NK-92 (cell line): ENCODE data around the gene PPP1R9A.

Source experiments
- DNase-seq: peaks from one replicate; lab custom pipeline; 2025; ENCODE audit not compliant: unreplicated experiment; lab: John Stamatoyannopoulos, UW

PPP1R9A gene

DNA sequence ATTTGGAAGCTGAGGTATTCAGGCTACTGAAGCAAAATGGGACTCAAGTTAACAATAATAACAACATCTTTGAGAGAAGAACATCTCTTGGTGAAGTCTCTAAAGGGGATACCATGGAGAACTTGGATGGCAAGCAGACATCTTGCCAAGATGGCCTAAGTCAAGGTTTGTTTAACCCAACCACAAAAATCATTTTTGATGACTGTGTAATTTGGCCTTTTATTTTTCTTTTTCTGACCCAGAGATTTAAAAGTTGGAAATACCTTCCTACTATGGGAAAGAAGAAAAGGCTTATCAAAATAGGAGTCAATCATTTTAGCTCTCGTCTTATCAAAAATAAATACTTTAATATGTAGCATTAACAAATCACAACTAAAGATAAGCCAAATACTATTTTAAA is 344.6 kb downstream of the PPP1R9A start:
- DNase-seq, result no peak

DNA sequence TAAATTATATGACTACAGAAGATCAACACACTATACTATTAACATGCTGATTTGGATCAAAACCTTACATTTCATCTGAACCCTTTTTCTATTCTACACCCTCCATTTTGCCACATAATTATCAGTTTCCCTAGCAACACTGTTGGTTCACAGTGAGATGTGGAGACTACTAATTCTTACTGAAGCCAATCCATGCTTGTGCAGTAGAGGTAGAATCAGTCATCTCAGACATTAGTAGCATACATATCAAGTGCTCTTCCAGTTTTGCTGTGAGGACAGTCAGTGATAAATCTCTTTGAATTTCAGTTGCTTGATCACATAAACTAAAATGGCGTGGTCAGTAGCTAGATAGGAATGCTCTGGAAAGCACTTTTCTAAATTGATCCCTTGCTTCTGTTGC is 346.6 kb downstream of the PPP1R9A start:
- no peak for DNase-seq

DNA sequence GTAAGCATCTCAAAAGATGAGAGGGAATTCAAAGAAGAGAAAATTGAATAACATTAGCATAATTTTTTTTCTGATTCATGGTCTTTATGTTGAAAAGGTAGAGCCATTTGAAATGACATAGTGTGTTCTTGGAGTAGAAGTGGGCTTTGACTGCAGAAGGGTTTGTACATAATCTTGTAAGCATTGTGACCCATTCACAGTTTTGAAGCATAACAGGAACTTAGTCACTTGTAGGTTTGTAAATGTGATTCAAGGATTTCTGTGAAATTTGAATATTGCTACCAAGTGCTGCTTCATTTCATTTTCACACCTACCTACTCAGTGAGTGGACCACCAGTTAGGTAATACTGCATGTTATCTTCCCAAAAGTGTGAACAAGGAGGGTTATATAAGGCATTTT is 348.3 kb downstream of the PPP1R9A start:
- DNase-seq, result no peak

DNA sequence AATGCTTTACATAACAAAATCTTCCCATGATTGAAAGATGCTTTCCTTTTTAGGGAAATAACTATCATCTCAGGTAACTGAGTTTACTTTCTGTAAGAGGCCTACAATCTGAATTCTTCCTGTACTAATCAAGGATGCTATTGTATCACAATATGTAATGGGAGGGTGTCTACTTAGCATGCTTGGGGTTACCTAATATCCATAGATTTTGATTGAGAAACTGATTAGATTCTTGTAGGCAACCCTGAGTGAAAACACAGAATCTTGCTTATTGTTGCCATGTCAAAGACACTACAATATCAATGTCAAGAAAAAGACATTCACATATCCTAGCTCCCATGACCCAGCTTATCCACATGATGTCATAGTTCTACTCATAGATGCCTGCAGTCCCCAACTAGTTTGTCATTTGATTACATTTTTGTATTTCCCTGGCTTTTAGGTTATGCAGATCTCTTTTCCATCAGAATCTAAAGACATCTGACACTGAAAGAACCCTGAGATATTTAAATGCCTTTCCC is 354.6 kb downstream of the PPP1R9A start:
- DNase-seq, result no peak

DNA sequence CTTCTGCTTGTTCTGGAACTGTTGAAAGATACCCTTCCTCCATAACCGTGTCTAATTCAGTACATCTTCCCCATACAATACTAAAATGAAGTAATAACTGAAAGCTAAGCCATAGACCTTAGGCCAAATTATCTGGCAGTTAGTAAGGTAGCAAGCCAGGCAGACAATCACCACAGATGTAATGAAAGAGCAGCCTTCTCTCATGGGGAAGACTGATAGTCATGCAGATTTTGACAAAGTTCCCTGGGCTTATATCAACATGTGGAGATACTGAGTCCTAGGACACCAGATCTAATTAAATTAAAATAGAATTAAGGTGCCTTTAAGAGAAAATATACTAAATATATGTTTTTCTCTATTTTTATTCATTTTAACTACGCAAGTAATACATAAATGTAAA is 355.5 kb downstream of the PPP1R9A start:
- no peak for DNase-seq

DNA sequence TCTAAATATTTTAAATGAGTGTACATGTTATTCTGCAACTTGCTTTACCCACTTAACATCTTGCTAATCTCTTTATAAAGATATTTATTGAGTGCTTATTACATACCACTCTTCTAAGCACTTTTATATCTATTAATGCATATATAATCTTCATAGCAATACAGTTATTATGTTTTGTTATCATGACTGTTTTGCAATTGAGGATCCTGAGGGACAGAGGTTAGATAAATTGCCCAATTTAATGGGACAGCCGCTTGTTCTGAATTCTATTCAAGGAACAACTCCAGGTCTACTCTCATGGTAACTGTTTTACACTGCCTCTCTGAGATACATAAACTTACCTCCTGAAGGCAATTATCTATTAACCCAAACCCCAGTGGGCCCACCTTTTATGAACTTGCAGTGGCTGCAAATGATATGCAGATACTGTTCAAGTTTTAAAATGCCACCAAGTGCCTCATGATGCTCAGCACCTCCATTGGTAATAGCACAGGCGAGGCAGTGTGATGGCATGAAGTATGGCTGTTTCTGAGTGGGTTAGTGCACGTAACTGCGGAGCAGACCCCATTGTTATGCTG is 356.5 kb downstream of the PPP1R9A start:
- DNase-seq, result no peak

DNA sequence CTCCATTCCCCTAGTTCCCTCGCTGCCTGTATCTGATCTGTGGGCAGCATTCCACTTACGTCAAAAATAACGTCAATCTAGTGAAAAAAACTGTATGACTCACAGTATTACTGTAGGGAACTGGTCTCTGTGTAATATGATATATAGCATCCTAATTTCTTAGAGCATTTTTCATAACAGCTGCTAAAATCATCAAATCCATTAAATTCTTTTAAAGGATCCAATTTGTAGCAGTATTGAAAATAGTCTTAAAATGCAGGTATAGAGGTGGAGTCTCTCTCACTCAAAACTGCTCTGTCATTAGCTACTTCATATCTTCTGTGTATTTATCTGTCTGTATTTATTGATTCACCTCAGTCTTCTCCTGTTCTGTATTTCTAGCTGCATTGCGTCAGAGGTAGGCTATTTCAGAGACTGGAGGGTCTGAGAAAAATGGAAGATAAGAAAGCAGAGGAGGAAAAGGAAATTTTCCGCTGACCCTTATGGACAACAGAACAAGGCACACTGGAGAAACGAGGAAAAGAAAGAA is 357.0 kb downstream of the PPP1R9A start:
- no peak for DNase-seq

DNA sequence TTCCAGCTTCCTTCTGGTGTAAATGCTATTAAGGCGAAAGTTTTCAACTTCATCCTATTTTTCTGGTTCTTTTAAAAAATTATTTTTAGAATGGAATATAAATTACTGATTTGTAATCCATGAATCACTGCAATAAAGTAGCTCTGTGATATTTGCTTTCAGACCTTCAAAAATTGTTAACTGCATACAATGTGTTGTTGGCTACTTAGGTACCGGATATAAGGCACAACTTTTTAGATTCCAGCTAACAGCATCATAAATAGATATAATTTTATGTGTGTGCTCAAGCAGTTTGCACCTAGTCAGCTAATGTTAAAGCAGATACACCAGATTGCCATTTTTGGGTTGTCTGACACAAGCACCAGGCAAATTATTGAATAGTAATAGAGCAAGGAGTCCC is 358.2 kb downstream of the PPP1R9A start:
- no peak for DNase-seq

DNA sequence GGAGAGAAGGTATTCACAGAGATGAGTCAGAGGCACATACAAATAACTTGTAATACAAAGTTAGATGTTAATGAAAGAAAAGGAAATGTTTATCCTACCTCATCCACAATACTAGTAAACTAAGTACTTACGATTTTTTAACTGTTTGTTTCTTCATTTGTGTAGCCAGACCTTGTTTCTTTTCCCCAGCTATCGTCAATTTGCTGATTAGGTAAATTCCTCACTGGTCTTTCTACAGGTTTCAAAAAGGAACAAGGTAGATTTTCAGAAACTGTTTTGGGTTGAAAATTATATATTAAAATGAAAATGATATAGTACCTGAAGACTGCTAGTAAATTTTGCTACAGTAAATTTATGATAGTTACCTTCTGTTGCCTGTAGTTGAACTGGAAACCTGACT is 360.4 kb downstream of the PPP1R9A start:
- no peak for DNase-seq

DNA sequence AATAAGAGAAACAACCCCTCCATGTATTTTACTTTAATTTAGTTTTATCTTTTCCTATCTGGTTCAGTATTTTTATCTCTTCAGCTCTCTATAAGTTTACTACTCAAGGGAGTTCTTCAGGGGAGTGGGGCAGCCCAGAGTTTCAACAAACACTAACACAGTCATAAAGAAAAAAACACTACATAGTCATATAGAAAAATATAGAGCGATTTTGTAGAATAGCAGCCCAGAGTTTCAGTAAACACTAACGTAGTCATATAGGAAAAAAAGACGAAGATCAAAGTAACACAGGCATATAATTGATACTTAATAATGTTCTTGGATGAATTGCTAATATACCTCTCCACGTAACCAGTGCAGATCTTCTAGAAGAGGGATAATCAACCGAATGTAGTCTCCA is 362.2 kb downstream of the PPP1R9A start:
- DNase-seq, result no peak

DNA sequence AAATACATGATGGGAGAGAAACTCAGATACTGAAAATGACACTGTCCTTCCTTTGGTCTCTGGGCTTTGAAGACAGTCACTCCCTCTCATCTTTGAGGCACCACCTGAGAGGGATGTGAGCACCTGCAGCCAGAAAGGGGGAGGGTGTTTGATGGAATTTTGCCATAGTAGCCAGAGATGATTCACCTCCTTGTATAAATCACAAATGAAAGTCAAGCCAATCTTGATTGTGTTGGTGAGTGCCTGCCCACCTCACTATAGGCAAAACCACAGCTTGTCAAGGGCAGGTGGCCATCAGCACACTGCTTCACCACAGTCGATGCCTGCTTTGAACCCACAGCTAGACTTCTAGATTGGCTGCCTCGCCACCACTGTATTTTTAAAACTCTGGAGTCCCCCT is 368.7 kb downstream of the PPP1R9A start:
- DNase-seq, result no peak

DNA sequence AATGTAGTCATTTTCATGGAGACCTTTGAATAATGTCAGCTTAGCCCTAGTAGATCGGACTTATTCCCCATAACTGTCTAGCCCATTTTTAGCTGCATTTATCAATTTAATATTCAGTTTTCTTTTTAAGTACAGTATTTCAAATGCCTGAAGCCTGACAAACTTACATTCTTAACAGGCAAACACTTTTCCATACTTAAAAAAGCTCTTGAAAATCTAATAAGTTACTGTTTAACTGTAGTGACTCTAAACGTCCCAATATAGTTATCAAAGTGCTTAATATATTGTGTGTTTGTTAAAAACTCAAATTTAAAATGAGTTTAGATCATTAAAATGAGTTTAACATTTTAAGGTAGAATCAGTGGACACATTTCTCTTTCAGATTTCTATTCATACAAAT is 372.0 kb downstream of the PPP1R9A start:
- no peak for DNase-seq

DNA sequence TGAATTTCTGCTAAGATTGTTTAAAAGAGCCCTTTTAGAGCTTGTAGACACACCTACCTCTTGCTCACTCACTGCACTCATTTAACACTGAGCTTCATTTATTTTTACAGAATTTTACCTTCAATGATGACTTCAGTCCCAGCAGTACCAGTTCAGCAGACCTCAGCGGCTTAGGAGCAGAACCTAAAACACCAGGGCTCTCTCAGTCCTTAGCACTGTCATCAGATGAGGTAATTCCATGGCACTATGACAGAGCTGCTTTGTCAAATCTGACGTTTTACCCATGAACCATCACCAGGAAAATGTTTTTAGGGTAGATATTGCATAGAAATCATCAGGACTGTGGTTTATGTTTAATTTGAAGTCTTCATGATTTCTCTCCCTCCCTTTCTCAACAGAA is 378.7 kb downstream of the PPP1R9A start:
- no peak for DNase-seq

DNA sequence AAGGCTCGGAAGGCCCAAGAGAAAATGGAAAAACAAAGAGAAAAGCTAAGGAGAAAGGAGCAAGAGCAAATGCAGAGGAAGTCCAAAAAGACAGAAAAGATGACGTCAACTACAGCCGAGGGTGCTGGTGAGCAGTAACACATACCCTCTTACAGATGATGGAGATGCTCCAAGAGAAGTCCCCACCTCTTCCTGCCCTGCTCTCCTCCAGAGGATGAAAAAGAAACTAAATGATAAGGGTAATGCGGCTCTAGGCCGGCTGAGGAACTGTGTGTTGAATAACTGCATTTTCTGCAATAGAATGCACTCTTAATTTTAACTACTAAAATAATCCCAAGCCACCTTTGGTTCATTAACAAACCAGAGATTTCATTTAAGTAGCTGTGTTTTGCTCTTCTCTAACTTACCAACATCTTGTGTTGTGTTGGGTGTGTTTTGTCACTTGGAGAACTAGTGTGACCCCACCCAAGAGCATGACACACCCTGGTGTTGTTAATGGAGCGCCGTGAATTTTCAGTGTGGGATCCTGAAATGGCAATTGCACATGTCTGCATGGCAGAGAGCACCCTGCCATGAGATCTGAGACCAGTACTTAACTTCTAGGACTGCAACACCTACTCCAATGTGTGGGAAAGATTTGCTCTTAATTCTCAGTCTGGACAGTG is 382.9 kb downstream of the PPP1R9A start:
- no peak for DNase-seq

DNA sequence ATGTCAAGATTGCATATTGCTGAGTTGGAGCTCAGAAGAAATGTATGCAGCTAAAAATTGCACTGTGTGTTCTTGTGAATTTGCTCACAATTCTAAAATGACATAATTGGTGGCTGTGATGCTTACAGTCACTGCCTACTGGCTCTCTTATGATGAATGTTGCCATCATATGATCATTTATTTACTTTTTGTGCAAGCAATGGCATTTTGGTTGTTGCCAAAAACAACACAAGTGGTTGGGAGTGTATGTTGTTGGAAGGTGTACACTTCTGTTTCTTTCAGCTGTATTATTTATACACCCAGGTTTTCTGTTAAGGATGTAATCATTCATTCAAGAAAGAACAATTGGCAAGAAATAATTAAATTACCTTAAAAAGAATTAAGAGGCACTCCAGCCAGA is 388.0 kb downstream of the PPP1R9A start:
- DNase-seq, result no peak

DNA sequence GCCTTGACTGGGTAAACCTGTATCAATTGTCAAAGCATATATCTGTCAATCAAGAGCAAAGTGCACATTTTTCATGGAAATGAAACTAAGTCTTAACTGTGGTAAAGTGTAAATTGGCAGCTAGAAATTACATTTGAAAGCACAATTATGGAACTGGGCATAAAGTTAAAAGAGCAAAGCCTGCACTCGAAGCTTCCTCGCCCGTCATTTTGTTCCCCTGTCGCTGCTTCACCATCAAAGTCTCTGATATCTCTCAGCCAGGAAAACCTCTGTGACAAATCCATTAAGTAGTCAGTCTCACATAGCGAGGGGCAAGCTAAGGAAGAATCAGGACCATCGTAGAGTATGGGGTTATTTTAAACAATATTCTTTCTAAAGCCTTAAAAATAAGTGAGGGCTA is 389.1 kb downstream of the PPP1R9A start:
- no peak for DNase-seq

DNA sequence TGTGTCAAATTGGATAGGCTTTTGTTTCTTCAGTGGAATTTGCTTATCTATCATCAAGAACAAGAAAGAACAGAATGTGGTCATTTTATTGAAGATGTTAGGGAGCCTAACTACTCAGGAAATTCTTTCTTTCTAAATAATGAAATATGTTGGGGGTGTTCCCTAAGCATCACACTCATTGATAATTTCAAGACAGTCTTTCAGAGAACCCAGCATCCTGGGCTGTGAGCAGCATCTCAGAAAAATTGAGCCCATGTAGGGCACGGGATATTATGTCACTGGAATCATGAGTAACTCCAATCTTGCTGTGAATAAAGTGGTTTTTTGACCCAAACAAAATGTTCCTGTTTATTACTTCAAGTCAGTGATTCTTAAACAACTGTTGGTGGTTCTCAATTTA is 389.6 kb downstream of the PPP1R9A start:
- no peak for DNase-seq

DNA sequence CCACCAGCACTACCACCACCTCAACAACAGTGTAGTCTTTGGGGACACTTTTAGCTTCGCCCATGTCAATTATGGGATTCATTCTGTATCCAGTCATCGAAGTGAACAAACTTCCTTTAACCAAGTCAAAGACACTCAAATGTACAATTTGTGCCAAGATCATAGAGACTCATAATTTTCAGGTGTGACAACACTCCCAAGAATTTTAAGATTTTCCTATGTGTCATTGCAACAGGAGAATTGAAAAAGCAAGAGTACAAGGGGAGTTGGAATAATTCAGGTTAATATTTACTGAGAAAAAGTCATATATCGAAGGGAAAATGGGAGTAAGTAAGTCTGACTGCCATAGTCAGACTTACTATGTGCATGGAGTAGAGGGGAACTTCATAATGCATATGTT is 390.7 kb downstream of the PPP1R9A start:
- DNase-seq, result no peak

DNA sequence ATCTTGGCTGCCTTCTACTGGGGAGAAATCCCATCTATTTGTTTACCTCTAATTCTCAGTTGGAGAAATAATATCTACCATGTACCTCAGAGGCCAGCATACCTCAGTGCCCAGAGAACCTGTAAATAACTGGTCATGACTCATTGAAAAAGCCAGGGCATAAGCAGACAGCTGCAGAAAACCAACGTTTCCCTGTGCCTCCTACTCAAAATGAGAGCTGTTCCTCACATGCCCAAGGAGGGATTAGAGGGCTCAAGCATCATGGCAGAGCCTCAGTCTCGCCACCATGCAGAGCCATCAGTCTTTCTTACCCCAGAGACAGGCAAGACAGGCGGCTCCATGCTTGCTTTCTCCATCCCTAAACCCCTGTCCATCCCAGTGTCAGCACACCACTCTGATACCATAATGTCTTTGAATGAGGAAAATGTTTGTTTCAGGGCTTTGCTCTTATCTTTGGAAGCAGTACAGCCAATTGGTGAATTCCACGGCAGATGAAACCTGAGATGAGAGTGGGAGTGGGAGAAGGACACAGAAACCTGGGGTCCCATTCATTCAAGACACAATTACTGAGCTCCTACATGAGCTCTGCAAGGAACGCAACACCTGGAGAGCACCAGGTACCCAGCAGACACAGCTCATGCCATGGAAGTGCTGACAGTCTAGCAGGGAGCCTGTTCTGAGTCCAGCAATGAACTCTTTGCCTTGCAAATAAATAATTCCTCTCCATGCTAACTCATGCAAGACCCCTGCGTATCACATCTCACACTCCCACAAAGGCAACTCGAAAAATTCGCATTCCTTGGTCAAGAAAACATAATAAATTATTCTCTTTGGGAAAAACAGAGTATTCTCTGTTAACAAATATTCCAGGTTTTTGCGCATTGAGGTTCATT is 395.9 kb downstream of the PPP1R9A start:
- DNase-seq, result no peak

DNA sequence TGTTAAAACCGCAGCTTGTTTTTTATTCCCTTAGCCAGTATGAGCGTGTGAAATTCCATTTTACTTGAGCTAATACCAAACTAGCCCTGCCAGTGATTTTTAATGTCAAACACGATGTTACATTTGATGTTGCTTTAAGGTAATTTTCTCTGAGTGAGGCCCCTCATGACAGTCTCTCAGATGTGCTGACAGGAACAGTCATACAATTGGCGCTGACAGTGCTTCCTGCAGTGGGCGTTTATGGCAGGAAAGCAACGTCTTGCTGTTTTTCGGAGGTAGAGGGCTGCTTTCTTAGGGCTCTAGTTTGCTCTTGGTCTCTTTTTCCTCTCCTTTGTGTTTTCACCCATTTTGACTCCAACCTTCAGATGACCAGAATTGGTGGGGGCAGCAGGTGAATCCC is 397.6 kb downstream of the PPP1R9A start:
- no peak for DNase-seq

DNA sequence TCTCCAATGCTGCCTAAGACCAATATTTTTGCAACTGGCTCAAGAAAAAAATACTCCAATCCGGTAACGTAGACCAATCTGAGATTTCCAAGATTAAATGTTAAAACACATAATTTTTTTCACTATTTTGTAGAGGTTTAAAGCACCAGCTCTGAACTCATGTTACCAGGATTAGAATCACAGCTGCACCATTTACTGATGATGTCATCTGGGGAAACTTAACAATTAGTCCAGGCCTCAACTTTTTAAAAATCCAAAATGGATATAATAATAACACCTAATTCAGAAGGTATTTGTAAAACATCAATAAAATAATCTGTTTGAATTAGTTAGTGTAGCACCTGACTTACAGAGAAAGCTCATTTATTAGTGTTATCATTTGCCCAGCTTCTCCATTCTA is 402.6 kb downstream of the PPP1R9A start:
- no peak for DNase-seq

DNA sequence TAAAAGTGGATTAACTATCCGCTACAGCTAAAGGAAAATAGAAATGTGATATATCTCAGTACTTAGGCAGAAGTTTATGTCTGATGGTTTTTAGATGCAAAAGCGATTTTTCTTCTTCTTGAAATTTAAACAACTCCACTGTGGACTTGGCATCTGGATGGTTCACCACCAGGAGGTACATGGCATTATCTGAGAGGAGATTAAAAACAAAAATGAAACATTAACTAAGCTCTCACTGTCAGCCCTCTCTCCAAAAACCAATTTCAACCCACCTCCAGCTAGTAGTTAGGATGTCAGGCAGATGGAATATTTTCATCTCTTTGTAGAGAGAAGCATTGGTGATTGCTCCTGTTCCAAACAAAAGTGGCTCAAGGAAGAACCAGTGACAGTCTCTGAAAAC is 404.0 kb downstream of the PPP1R9A start:
- DNase-seq, result no peak
